Loucy (cell line): Measurements from ENCODE around the gene GRB14.

Source experiments
- H2AFZ ChIP-seq: fragments of 200-600 bp; sonication (generic); 2 replicates; pipeline ENCODE4 v1.6.0; 2016; ENCODE audit warnings: antibody characterized with exemption, mild to moderate bottlenecking, low read length, moderate library complexity
- H3F3A ChIP-seq: fragments of 200-600 bp; 2 replicates; pipeline ENCODE4 v1.6.0; 2016; ENCODE audit warnings: antibody characterized with exemption, low read depth, mild to moderate bottlenecking
- H3K27me3 ChIP-seq: fragments of 200-600 bp; sonication (generic); 2 replicates; pipeline ENCODE4 v1.6.1; 2014; ENCODE audit warnings: low read length, mild to moderate bottlenecking; ENCODE audit not compliant: insufficient read depth, poor library complexity, severe bottlenecking
- H3K36me3 ChIP-seq: fragments of 200-600 bp; sonication (generic); 2 replicates; pipeline ENCODE4 v1.6.1; 2016; ENCODE audit warnings: low read length; ENCODE audit not compliant: insufficient read depth
- H3K4me1 ChIP-seq: fragments of 200-600 bp; sonication (generic); 2 replicates; pipeline ENCODE4 v1.5.1; 2014; ENCODE audit warnings: low read length, mild to moderate bottlenecking; ENCODE audit not compliant: insufficient read depth, poor library complexity, severe bottlenecking
- H3K4me2 ChIP-seq: fragments of 200-600 bp; sonication (generic); 2 replicates; pipeline ENCODE4 v1.6.0; 2014; ENCODE audit warnings: antibody characterized with exemption, low read length, low read depth, mild to moderate bottlenecking; ENCODE audit not compliant: poor library complexity, severe bottlenecking
- H3K4me3 ChIP-seq: fragments of 200-600 bp; sonication (generic); 2 replicates; pipeline ENCODE4 v1.5.1; 2014; ENCODE audit warnings: low read length, mild to moderate bottlenecking, mixed read lengths; ENCODE audit not compliant: poor library complexity, severe bottlenecking
- H3K79me2 ChIP-seq: fragments of 200-600 bp; sonication (generic); 2 replicates; pipeline ENCODE4 v1.6.1; 2014; ENCODE audit warnings: low read length; ENCODE audit not compliant: insufficient read depth
- H3K9ac ChIP-seq: fragments of 200-600 bp; sonication (generic); 2 replicates; pipeline ENCODE4 v1.6.0; 2014; ENCODE audit warnings: mild to moderate bottlenecking, low read depth, low read length, moderate library complexity; ENCODE audit not compliant: poor library complexity, severe bottlenecking
- H3K9me2 ChIP-seq: fragments of 200-600 bp; sonication (generic); replicated peaks from 2 replicates; pipeline ENCODE4 v1.6.1; 2016; ENCODE audit warnings: low read depth, low read length, mixed read lengths
- H3K9me3 ChIP-seq: fragments of 200-600 bp; sonication (generic); 2 replicates; pipeline ENCODE4 v1.6.1; 2014; ENCODE audit warnings: mild to moderate bottlenecking, antibody characterized with exemption, low read length, low read depth; ENCODE audit not compliant: insufficient read depth
- H4K20me1 ChIP-seq: fragments of 200-600 bp; sonication (generic); 2 replicates; pipeline ENCODE4 v1.6.0; 2014; ENCODE audit warnings: antibody characterized with exemption, low read length, mild to moderate bottlenecking; ENCODE audit not compliant: insufficient read depth, poor library complexity, severe bottlenecking
- EZH2phosphoT487 ChIP-seq: fragments of 200-600 bp; IDR thresholded peaks from 2 replicates; pipeline ENCODE4 v1.6.1; 2018; ENCODE audit warnings: antibody characterized with exemption, mild to moderate bottlenecking, moderate library complexity, borderline replicate concordance
- TF ChIP-seq, protein P1 (sequence below): fragments of 200-600 bp; sonication (generic); conservative IDR thresholded peaks from 2 replicates; pipeline ENCODE4 v1.5.1; 2014; ENCODE audit warnings: mild to moderate bottlenecking, antibody characterized with exemption, low read length

Gene GRB14

GRCh38 chr2:164595031-164595430 lies 26.3 kb downstream of the GRB14 start:
- no peaks in the 10 kb centered on the region for H3F3A ChIP-seq
- H3K36me3 ChIP-seq = no peaks in the 10 kb centered on the region
- H3K4me2 ChIP-seq = no peak overlapping the region
- H3K4me3 ChIP-seq = no peak overlapping the region
- no peaks in the 10 kb centered on the region for H4K20me1 ChIP-seq
- H3K9me2 ChIP-seq = no peaks in the 10 kb centered on the region
- H3K4me1 ChIP-seq = peaks cover 2% of the 10 kb centered on the region
- no peaks in the 10 kb centered on the region for H3K79me2 ChIP-seq
- no peaks in the 10 kb centered on the region for H3K9me3 ChIP-seq
- H2AFZ ChIP-seq = no peak overlapping the region
- no peaks in the 10 kb centered on the region for H3K27me3 ChIP-seq
- TF ChIP-seq, protein P1, sequence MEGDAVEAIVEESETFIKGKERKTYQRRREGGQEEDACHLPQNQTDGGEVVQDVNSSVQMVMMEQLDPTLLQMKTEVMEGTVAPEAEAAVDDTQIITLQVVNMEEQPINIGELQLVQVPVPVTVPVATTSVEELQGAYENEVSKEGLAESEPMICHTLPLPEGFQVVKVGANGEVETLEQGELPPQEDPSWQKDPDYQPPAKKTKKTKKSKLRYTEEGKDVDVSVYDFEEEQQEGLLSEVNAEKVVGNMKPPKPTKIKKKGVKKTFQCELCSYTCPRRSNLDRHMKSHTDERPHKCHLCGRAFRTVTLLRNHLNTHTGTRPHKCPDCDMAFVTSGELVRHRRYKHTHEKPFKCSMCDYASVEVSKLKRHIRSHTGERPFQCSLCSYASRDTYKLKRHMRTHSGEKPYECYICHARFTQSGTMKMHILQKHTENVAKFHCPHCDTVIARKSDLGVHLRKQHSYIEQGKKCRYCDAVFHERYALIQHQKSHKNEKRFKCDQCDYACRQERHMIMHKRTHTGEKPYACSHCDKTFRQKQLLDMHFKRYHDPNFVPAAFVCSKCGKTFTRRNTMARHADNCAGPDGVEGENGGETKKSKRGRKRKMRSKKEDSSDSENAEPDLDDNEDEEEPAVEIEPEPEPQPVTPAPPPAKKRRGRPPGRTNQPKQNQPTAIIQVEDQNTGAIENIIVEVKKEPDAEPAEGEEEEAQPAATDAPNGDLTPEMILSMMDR = no peak
- TF ChIP-seq EZH2phosphoT487 = no peak
- no peak overlapping the region for H3K9ac ChIP-seq

DNA sequence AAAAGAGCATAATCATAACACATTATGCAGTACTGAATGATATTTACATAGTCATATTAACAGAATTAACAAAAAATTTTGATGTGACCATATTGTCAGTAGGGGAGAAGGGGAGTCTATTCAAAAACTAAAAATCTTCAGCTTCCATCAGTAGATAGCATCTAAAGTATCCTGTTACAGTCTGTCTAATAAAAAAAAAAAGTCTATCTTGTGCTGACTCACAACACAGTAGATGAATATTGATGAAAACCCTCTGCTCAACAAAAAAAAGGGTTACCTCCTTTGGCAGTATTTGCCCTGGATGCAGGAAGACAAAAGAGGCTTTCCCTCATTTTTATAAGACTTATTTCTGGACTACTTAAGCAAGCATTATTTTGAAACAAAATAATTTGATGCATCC lies 27.3 kb downstream of the GRB14 start:
- no peak overlapping the region for H3K4me3 ChIP-seq
- TF ChIP-seq, protein P1 = no peak
- TF ChIP-seq EZH2phosphoT487 = no peak
- no peaks in the 10 kb centered on the region for H3K9me3 ChIP-seq
- H4K20me1 ChIP-seq = no peaks in the 10 kb centered on the region
- no peaks in the 10 kb centered on the region for H3F3A ChIP-seq
- peaks cover 7% of the 10 kb centered on the region for H3K4me1 ChIP-seq
- H3K36me3 ChIP-seq = no peaks in the 10 kb centered on the region
- H3K79me2 ChIP-seq = no peaks in the 10 kb centered on the region
- no peak overlapping the region for H2AFZ ChIP-seq
- no peak overlapping the region for H3K9ac ChIP-seq
- H3K4me2 ChIP-seq = no peak overlapping the region
- no peaks in the 10 kb centered on the region for H3K27me3 ChIP-seq
- no peaks in the 10 kb centered on the region for H3K9me2 ChIP-seq

DNA sequence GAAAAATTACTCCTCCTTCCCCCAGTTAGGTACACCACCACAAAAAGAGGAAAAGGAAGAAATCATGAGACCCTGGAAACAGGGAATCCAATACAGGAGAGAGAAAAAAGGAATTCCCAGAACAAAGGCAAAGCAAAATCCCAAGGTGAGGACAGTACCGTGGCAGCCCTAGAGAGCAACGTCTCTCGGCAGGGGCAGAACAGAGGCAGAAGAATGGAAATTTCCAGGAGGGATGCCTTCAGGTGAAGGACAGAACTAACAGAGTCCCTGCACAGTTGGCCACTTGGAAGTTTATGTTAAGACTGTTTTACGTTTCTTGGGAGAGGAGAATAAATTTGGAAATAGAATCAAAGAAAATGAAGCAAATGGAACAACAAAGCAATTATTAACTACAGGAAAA lies 27.7 kb downstream of the GRB14 start:
- no peaks in the 10 kb centered on the region for H3K79me2 ChIP-seq
- H3K4me2 ChIP-seq = no peak overlapping the region
- no peaks in the 10 kb centered on the region for H3K9me3 ChIP-seq
- no peaks in the 10 kb centered on the region for H4K20me1 ChIP-seq
- no peaks in the 10 kb centered on the region for H3F3A ChIP-seq
- H3K4me1 ChIP-seq = peaks cover 7% of the 10 kb centered on the region
- H3K9me2 ChIP-seq = no peaks in the 10 kb centered on the region
- H3K27me3 ChIP-seq = no peaks in the 10 kb centered on the region
- no peak overlapping the region for H2AFZ ChIP-seq
- H3K4me3 ChIP-seq = no peak overlapping the region
- H3K9ac ChIP-seq = no peak overlapping the region
- no peaks in the 10 kb centered on the region for H3K36me3 ChIP-seq
- TF ChIP-seq, protein P1 = no peak
- TF ChIP-seq EZH2phosphoT487 = no peak
